ENCODE data around the gene IFITM2. TPM values are rescaled to one million over a fixed set of nuclear protein-coding genes. Genes with fewer than 3 reads are reported as not detected.
"Not testable (repeated sequence)": the region's sequence is repeated elsewhere in the genome, so short reads cannot be mapped to it uniquely, and the experiment has no call there.

IFITM2 gene
- total RNA-seq, 1 donor from 2014 or later, result 780 TPM

GRCh38 chr11:326592-326841 is 18.9 kb downstream of the IFITM2 start:
- intact Hi-C loops (cut with DNase I), result loop anchor here (2.0 kb wide), 1 partner anchor 26 kb away; no protein-coding TSS in a partner anchor
- H3K27ac ChIP-seq, result peak overlapping the region; percentile 93
- H3K4me3 ChIP-seq, result peak overlapping the region in 1 of 2 donors; percentile 0
- TF ChIP-seq, protein P1, sequence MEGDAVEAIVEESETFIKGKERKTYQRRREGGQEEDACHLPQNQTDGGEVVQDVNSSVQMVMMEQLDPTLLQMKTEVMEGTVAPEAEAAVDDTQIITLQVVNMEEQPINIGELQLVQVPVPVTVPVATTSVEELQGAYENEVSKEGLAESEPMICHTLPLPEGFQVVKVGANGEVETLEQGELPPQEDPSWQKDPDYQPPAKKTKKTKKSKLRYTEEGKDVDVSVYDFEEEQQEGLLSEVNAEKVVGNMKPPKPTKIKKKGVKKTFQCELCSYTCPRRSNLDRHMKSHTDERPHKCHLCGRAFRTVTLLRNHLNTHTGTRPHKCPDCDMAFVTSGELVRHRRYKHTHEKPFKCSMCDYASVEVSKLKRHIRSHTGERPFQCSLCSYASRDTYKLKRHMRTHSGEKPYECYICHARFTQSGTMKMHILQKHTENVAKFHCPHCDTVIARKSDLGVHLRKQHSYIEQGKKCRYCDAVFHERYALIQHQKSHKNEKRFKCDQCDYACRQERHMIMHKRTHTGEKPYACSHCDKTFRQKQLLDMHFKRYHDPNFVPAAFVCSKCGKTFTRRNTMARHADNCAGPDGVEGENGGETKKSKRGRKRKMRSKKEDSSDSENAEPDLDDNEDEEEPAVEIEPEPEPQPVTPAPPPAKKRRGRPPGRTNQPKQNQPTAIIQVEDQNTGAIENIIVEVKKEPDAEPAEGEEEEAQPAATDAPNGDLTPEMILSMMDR (IDR thresholded peaks at IDR 0.05), result no peak
- TF ChIP-seq POLR2A (IDR thresholded peaks at IDR 0.05), result no peak
- no peak for TF ChIP-seq POLR2AphosphoS5 (IDR thresholded peaks at IDR 0.05; ENCODE audit: insufficient read depth in 1 of 2, low read depth in 1 of 2)
- peaks cover 40% of the 10 kb centered on the region for H3K4me1 ChIP-seq
- no peaks in the 10 kb centered on the region for H3K27me3 ChIP-seq
- no peak for DNase-seq (ENCODE audit: extremely low spot score in 2 of 2)
- no peaks in the 10 kb centered on the region for H3K9me3 ChIP-seq
- no peaks in the 10 kb centered on the region for H3K36me3 ChIP-seq

DNA sequence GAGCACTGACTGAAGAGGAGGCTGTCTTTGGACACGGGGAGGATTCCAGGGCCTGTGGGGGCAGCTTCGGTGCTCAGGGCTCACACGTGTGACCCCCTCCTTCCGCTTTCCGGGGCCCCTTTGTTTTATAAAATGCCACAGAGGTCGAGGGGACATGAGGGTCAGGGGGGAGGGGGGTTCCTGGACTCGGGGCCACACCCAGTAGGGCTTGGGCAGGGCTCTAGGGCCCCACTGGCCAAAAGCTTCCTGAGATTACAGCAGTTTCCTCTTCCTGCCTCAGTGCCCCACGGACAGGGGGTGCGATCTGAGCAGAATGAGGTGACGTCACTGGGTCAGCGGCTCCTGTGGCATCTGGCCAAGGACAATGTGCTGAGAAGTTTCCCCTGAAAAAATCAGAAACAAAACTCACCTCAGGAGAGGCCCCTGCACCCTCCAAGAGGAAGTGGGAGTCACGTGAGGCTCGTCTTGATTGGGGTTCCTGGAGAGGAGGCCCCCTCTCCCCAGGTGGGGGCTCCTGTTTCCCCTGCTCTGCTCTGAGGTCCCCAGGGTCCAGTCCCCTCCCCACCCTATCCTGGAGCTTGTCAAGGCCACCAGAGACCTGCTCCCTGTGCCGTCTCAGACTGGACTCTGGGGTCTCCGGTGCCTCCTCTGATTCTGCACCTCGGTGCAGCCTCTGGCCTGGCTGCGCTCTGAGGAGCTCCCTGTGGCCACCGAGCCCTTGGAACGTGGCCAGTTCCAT is 19.4 kb downstream of the IFITM2 start:
- no peaks in the 10 kb centered on the region for H3K9me3 ChIP-seq
- DNase-seq (ENCODE audit: extremely low spot score in 2 of 2), result no peak
- TF ChIP-seq POLR2A (IDR thresholded peaks at IDR 0.05), result no peak
- peak; percentile 48 to 79 for TF ChIP-seq POLR2AphosphoS5 (IDR thresholded peaks at IDR 0.05; ENCODE audit: insufficient read depth in 1 of 2, low read depth in 1 of 2)
- H3K4me1 ChIP-seq, result peaks cover 40% of the 10 kb centered on the region
- H3K27ac ChIP-seq, result peak overlapping the region; percentile 93
- intact Hi-C loops (cut with DNase I), result loop anchor here (2.0 kb wide), 1 partner anchor 26 kb away; no protein-coding TSS in a partner anchor
- no peaks in the 10 kb centered on the region for H3K36me3 ChIP-seq
- H3K27me3 ChIP-seq, result no peaks in the 10 kb centered on the region
- peak overlapping the region; percentile 0 to 9 for H3K4me3 ChIP-seq

DNA sequence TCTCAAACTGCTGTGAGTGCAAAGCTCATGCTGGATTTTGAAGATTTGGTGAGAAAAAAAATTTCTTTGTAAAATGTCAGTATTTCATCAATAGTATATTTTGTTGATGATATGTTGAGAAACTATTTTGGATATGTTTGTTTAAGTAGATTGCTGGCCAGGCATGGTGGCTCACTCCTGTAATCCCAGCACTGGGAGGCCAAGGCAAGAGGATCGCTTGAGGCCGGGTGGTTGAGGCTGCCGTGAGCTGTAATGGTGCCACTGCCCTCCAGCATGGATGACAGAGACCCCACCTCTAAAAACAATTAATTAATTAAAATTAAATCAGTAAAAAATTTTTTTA is 19.9 kb downstream of the IFITM2 start:
- DNase-seq (ENCODE audit: extremely low spot score in 2 of 2), result no peak
- peak overlapping the region in 1 of 2 donors; percentile 0 for H3K4me3 ChIP-seq
- intact Hi-C loops (cut with DNase I), result loop anchor here (2.0 kb wide), 1 partner anchor 25 kb away; no protein-coding TSS in a partner anchor
- TF ChIP-seq POLR2A (IDR thresholded peaks at IDR 0.05) (no peak), POLR2AphosphoS5 (IDR thresholded peaks at IDR 0.05; ENCODE audit: insufficient read depth in 1 of 2, low read depth in 1 of 2) (no peak)
- TF ChIP-seq, protein P1 (IDR thresholded peaks at IDR 0.05), result no peak
- peak overlapping the region; percentile 93 for H3K27ac ChIP-seq
- H3K9me3 ChIP-seq, result no peaks in the 10 kb centered on the region
- no peaks in the 10 kb centered on the region for H3K36me3 ChIP-seq
- peaks cover 40% of the 10 kb centered on the region for H3K4me1 ChIP-seq
- H3K27me3 ChIP-seq, result no peaks in the 10 kb centered on the region

DNA sequence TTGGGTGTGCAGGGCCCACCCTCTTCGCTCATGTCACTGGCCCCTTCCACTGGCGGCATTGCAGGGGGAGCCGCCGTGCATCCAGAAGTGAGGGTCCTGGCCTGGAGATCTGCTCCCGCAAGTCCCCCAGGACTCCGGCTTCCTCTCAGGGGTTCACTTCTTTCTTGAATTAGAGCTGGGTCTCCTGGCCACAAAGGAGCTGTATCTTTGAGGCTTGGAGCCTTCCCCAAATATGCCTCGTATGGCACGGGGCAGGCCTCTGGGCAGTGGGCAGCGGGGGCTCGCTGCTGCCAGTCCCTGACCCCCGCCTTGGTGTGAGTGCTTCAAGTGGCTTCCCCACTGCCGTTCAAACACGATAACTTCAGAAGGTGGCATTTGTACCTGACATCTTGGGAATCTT is 20.4 kb downstream of the IFITM2 start:
- DNase-seq (ENCODE audit: extremely low spot score in 2 of 2), result no peak
- no peak for TF ChIP-seq POLR2AphosphoS5 (IDR thresholded peaks at IDR 0.05; ENCODE audit: insufficient read depth in 1 of 2, low read depth in 1 of 2)
- TF ChIP-seq, protein P1 (IDR thresholded peaks at IDR 0.05), result no peak
- no peak for TF ChIP-seq POLR2A (IDR thresholded peaks at IDR 0.05)
- Histone ChIP-seq H3K4me1 (peaks cover 40% of the 10 kb centered on the region), H3K27me3 (no peaks in the 10 kb centered on the region), H3K36me3 (no peaks in the 10 kb centered on the region), H3K4me3 (no peak overlapping the region), H3K9me3 (no peaks in the 10 kb centered on the region), H3K27ac (peak overlapping the region; percentile 93)
- intact Hi-C loops (cut with DNase I), result no loop called here

DNA sequence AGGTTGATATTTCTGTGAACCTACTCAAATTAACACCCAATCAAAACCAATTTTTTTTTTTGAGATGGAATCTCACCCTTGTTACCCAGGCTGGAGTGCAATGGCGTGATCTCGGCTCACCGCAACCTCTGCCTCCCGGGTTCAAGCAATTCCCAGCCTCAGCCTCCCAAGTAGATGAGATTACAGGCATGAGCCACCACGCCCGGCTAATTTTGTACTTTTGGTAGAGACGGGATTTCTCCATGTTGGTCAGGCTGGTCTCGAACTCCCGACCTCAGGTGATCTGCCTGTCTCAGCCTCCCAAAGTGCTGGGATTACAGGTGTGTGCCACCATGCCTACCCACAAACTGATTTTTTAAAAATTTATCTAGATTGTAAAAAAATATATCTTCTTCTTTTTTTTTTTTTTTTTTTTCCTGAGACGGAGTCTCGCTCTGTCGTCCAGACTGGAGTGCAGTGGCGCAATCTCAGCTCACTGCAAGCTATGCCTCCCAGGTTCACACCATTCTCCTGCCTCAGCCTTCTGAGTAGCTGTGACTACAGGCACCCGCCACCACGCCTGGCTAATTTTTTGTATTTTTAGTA is 21.0 kb downstream of the IFITM2 start:
- Histone ChIP-seq H3K27ac (peak overlapping the region; percentile 93), H3K4me1 (peaks cover 40% of the 10 kb centered on the region)
- H3K9me3 ChIP-seq; H3K4me3 ChIP-seq; DNase-seq (ENCODE audit: extremely low spot score in 2 of 2); H3K36me3 ChIP-seq; H3K27me3 ChIP-seq; intact Hi-C loops (cut with DNase I): not testable (repeated sequence)

DNA sequence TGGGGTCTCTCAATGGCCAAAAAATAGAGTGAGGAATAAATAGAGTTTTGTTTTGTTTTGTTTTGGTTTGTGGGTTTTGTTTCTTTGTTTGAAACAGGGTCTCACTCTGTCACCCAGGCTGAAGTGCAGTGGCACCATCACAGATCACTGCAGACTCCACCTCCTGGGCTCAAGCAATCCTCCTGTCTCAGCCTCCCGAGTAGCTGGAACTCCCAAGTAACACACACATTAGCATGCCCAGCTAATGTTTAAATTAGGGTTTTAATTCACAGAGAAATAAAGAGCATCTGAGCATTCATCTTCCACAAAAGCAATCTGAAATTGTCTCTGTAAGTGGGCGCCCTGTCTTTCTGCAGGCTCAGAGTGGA is 22.3 kb downstream of the IFITM2 start:
- Histone ChIP-seq H3K36me3 (no peaks in the 10 kb centered on the region), H3K4me3 (no peak overlapping the region), H3K9me3 (no peaks in the 10 kb centered on the region), H3K27me3 (no peaks in the 10 kb centered on the region), H3K27ac (no peak overlapping the region), H3K4me1 (peaks cover 41% of the 10 kb centered on the region)
- no peak for TF ChIP-seq POLR2A (IDR thresholded peaks at IDR 0.05)
- TF ChIP-seq POLR2AphosphoS5 (IDR thresholded peaks at IDR 0.05; ENCODE audit: insufficient read depth in 1 of 2, low read depth in 1 of 2), result no peak
- TF ChIP-seq, protein P1 (IDR thresholded peaks at IDR 0.05), result no peak
- no peak for DNase-seq (ENCODE audit: extremely low spot score in 2 of 2)
- intact Hi-C loops (cut with DNase I), result no loop called here
